ENCODE data around the gene KIF12. TPM values are rescaled to one million over a fixed set of nuclear protein-coding genes. Genes with fewer than 3 reads are reported as not detected.

The KIF12 gene
- polyA plus RNA-seq, 3 donors: not detected

GRCh38 chr9:114137831-114138230 lies 38.7 kb upstream of the KIF12 start:
- H3K36me3 Mint-ChIP-seq: no peaks in the 10 kb centered on the region
- Histone ChIP-seq H3K4me3 (replicated peaks in 1 of 3; ENCODE audit: low read depth in 2 of 3, low read length in 3 of 3) (no peak overlapping the region), H3K4me2 (replicated peaks; ENCODE audit: extremely low read depth, low read length, poor library complexity, severe bottlenecking) (no peak overlapping the region), H2AFZ (ENCODE audit: insufficient read depth, low read depth, low read length, poor library complexity, severe bottlenecking) (no peak overlapping the region), H3K9ac (ENCODE audit: insufficient read depth, low read length, poor library complexity, severe bottlenecking) (no peak overlapping the region), H3K27me3 (ENCODE audit: control insufficient read depth in 2 of 2, insufficient read depth in 2 of 2, low read length in 2 of 2) (no peaks in the 10 kb centered on the region), H3K79me2 (ENCODE audit: insufficient read depth, low read length) (no peaks in the 10 kb centered on the region), H3K27ac (ENCODE audit: low read depth in 1 of 2, low read length in 2 of 2) (no peak overlapping the region), H3K36me3 (replicated peaks in 1 of 2; ENCODE audit: control insufficient read depth in 1 of 2, insufficient read depth in 2 of 2, low read length in 2 of 2) (no peaks in the 10 kb centered on the region), H3K9me3 (replicated peaks in 1 of 2; ENCODE audit: control insufficient read depth in 1 of 2, insufficient read depth in 1 of 2, low read length in 2 of 2) (no peaks in the 10 kb centered on the region), H3K4me1 (ENCODE audit: control insufficient read depth in 1 of 2, insufficient read depth in 2 of 2, low read length in 2 of 2) (no peaks in the 10 kb centered on the region), H4K20me1 (ENCODE audit: insufficient read depth, low read length) (no peaks in the 10 kb centered on the region)
- intact Hi-C loops (cut with micrococcal nuclease): no loop called here
- TF ChIP-seq CTCF (IDR thresholded peaks at IDR 0.05): no peak
- H3K27ac Mint-ChIP-seq: no peak overlapping the region
- WGBS (ENCODE audit: insufficient coverage): 83% methylated on average over 3 of the region's 6 CpGs
- no peaks in the 10 kb centered on the region for H3K9me3 Mint-ChIP-seq
- no peak overlapping the region for H3K4me3 Mint-ChIP-seq
- DNase-seq: no peak
- H3K27me3 Mint-ChIP-seq (ENCODE audit: low read depth in 3 of 3): peaks cover 10 to 17% (median 13%) of the 10 kb centered on the region in 3 donors
- H3K4me1 Mint-ChIP-seq: no peaks in the 10 kb centered on the region

GRCh38 chr9:114134827-114135396 lies 35.8 kb upstream of the KIF12 start:
- Histone ChIP-seq H3K79me2 (ENCODE audit: insufficient read depth, low read length) (no peaks in the 10 kb centered on the region), H3K36me3 (replicated peaks in 1 of 2; ENCODE audit: control insufficient read depth in 1 of 2, insufficient read depth in 2 of 2, low read length in 2 of 2) (no peaks in the 10 kb centered on the region), H2AFZ (ENCODE audit: insufficient read depth, low read depth, low read length, poor library complexity, severe bottlenecking) (no peak overlapping the region), H3K9ac (ENCODE audit: insufficient read depth, low read length, poor library complexity, severe bottlenecking) (no peak overlapping the region), H3K9me3 (replicated peaks in 1 of 2; ENCODE audit: control insufficient read depth in 1 of 2, insufficient read depth in 1 of 2, low read length in 2 of 2) (no peaks in the 10 kb centered on the region), H3K4me1 (ENCODE audit: control insufficient read depth in 1 of 2, insufficient read depth in 2 of 2, low read length in 2 of 2) (no peaks in the 10 kb centered on the region), H3K4me2 (replicated peaks; ENCODE audit: extremely low read depth, low read length, poor library complexity, severe bottlenecking) (no peak overlapping the region), H3K27me3 (ENCODE audit: control insufficient read depth in 2 of 2, insufficient read depth in 2 of 2, low read length in 2 of 2) (no peaks in the 10 kb centered on the region), H3K27ac (ENCODE audit: low read depth in 1 of 2, low read length in 2 of 2) (no peak overlapping the region), H3K4me3 (replicated peaks in 1 of 3; ENCODE audit: low read depth in 2 of 3, low read length in 3 of 3) (no peak overlapping the region), H4K20me1 (ENCODE audit: insufficient read depth, low read length) (no peaks in the 10 kb centered on the region)
- H3K27ac Mint-ChIP-seq: peak overlapping the region in 1 of 7 donors; percentile 57
- H3K4me1 Mint-ChIP-seq: no peaks in the 10 kb centered on the region
- no peak for TF ChIP-seq CTCF (IDR thresholded peaks at IDR 0.05)
- H3K36me3 Mint-ChIP-seq: no peaks in the 10 kb centered on the region
- intact Hi-C loops (cut with micrococcal nuclease): no loop called here
- H3K27me3 Mint-ChIP-seq (ENCODE audit: low read depth in 3 of 3): peaks cover 5 to 19% (median 13%) of the 10 kb centered on the region in 3 donors
- 86% methylated on average over 3 of the region's 5 CpGs for WGBS (ENCODE audit: insufficient coverage)
- no peaks in the 10 kb centered on the region for H3K9me3 Mint-ChIP-seq
- no peak overlapping the region for H3K4me3 Mint-ChIP-seq
- DNase-seq: no peak
